GM23338 (cell line): Measurements from ENCODE around the gene GUCD1. TPM values are rescaled to one million over a fixed set of nuclear protein-coding genes. Genes with fewer than 3 reads are reported as not detected.

Experiments used
- ATAC-seq: fragments of 200-7000 bp; cut with Tn5 transposase; 3 replicates; pipeline ENCODE4 v1.9.1; 2020
- DNase-seq: peaks from one replicate; pipeline ENCODE4 v3.0.0-alpha.2; 2015; ENCODE audit warnings: low spot score
- H2AFZ ChIP-seq: fragments of 200-600 bp; sonication (generic); 2 replicates; pipeline ENCODE4 v1.8.0; 2016; ENCODE audit warnings: antibody characterized with exemption, mild to moderate bottlenecking, moderate library complexity
- H3F3A ChIP-seq: fragments of 200-600 bp; sonication (generic); replicated peaks from 2 replicates; pipeline ENCODE4 v1.8.0; 2017; ENCODE audit warnings: antibody characterized with exemption, mixed run types, low read depth
- H3K27ac ChIP-seq: fragments of 200-600 bp; sonication (generic); 2 replicates; pipeline ENCODE4 v1.6.1; 2016; ENCODE audit warnings: low read depth
- H3K27me3 ChIP-seq: fragments of 200-600 bp; sonication (generic); 2 replicates; pipeline ENCODE4 v1.8.0; 2016; ENCODE audit warnings: mild to moderate bottlenecking, mixed run types, moderate library complexity; ENCODE audit not compliant: insufficient read depth
- H3K36me3 ChIP-seq: fragments of 200-600 bp; sonication (generic); 2 replicates; pipeline ENCODE4 v1.8.0; 2016; ENCODE audit warnings: mild to moderate bottlenecking; ENCODE audit not compliant: insufficient read depth
- H3K4me1 ChIP-seq: fragments of 200-600 bp; sonication (generic); 2 replicates; pipeline ENCODE4 v1.8.0; 2016; ENCODE audit warnings: mild to moderate bottlenecking, moderate library complexity; ENCODE audit not compliant: insufficient read depth
- H3K4me2 ChIP-seq: fragments of 200-600 bp; sonication (generic); 2 replicates; pipeline ENCODE4 v1.7.1; 2017; ENCODE audit warnings: mixed run types
- H3K4me3 ChIP-seq: fragments of 200-600 bp; sonication (generic); 2 replicates; pipeline ENCODE4 v1.6.1; 2016; ENCODE audit warnings: mixed run types
- H3K79me2 ChIP-seq: fragments of 200-600 bp; sonication (generic); replicated peaks from 2 replicates; pipeline ENCODE4 v1.8.0; 2017; ENCODE audit warnings: mild to moderate bottlenecking; ENCODE audit not compliant: insufficient read depth
- H3K9me2 ChIP-seq: fragments of 200-600 bp; sonication (generic); 2 replicates; pipeline ENCODE4 v1.8.0; 2017; ENCODE audit not compliant: insufficient read depth
- H4K20me1 ChIP-seq: fragments of 200-600 bp; sonication (generic); replicated peaks from 2 replicates; pipeline ENCODE4 v1.8.0; 2017; ENCODE audit warnings: mild to moderate bottlenecking; ENCODE audit not compliant: insufficient read depth
- H3K27ac Mint-ChIP-seq: 2 replicates; pipeline ENCODE4 v1.8.0; 2020; ENCODE audit warnings: inconsistent platforms, mild to moderate bottlenecking, moderate library complexity, mixed read lengths
- H3K27me3 Mint-ChIP-seq: 3 replicates; pipeline ENCODE4 v1.8.0; 2022; ENCODE audit warnings: low read depth, mild to moderate bottlenecking, moderate library complexity, mixed read lengths, inconsistent platforms; ENCODE audit not compliant: insufficient read depth, poor library complexity
- H3K36me3 Mint-ChIP-seq: 3 replicates; pipeline ENCODE4 v1.8.0; 2021; ENCODE audit warnings: low read depth, mild to moderate bottlenecking, inconsistent platforms, moderate library complexity, mixed read lengths
- H3K4me1 Mint-ChIP-seq: 3 replicates; pipeline ENCODE4 v1.8.0; 2020; ENCODE audit warnings: mild to moderate bottlenecking, inconsistent platforms, mixed read lengths
- H3K4me3 Mint-ChIP-seq: 3 replicates; pipeline ENCODE4 v1.8.0; 2021; ENCODE audit warnings: moderate library complexity, mild to moderate bottlenecking, inconsistent platforms, mixed read lengths
- H3K9me3 Mint-ChIP-seq: 3 replicates; pipeline ENCODE4 v1.8.0; 2020; ENCODE audit warnings: moderate library complexity, mild to moderate bottlenecking, inconsistent platforms, mixed read lengths
- EZH2phosphoT487 ChIP-seq: fragments of 200-600 bp; sonication (generic); IDR thresholded peaks from one replicate; pipeline ENCODE4 v1.8.1; 2018; ENCODE audit warnings: antibody characterized with exemption; ENCODE audit not compliant: unreplicated experiment
- ZNF114 ChIP-seq: fragments of 250-450 bp; sonication (Bioruptor Pico); IDR thresholded peaks from 2 replicates; pipeline ENCODE4 v1.5.0; 2020; ENCODE audit warnings: mild to moderate bottlenecking, moderate library complexity
- polyA plus RNA-seq: library from polyadenylated mRNA; unstranded; fragments of >200 nt; fragmentation: Nextera tagmentation; extraction: Ambion mirVana; gene quantifications from 2 replicates; pipeline ENCODE4 v1.2.1, GENCODE V29; 2016
- total RNA-seq: library from RNA; depleted of rRNA; stranded (reverse); fragments of >200 nt; shearing (Covaris generic); gene quantifications from 2 replicates; pipeline ENCODE4 v1.2.3, GENCODE V29; 2014
- TF ChIP-seq, protein P1 (sequence below): fragments of 250-450 bp; sonication (Bioruptor Pico); IDR thresholded peaks from 2 replicates; pipeline ENCODE4 v1.5.0; 2020; ENCODE audit warnings: mild to moderate bottlenecking, moderate library complexity
- TF ChIP-seq, protein P2 (sequence below): IDR thresholded peaks from 2 replicates; pipeline ENCODE4 v1.6.1; 2016; ENCODE audit warnings: antibody characterized with exemption
- TF ChIP-seq, protein P3 (sequence below), 2 experiments: fragments of 200-600 bp in 1 of 2; sonication (generic) in 1 of 2; conservative IDR thresholded peaks; 2 replicates each; pipeline versions ENCODE4 v1.5.1 to v1.6.1; 2016 to 2017; ENCODE audit warnings: antibody characterized with exemption in 2 of 2, low read depth in 2 of 2, mild to moderate bottlenecking in 2 of 2, moderate library complexity in 1 of 2

The GUCD1 gene
- total and polyA plus RNA-seq, 2 experiments from 2014 or later: 39.0 to 106 TPM

DNA sequence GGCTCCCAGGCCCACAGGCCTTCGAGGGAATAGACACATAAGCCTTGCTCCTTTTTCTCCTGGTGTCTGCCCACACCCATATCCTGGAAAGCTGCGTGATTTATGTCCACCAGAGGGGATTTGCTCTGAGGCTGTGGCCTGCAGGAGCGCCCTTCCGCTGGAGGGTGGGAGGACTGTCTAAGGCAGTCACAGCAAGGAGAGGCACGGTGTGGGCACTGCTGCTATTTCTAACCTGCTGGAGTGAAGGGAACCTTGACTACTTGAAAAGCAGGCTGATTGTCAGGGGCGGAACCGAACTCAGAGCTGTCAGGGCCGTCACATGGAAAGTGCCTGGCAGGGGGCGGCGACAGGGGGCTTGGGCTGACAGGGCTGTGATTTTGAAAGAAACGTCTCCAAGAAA, 56.1 kb downstream of the GUCD1 start:
- Mint-ChIP-seq H3K27me3 (peaks cover 28% of the 10 kb centered on the region), H3K36me3 (peaks cover 6% of the 10 kb centered on the region; the same call in 2 of the 3 replicates), H3K4me3 (no peak overlapping the region), H3K27ac (no peak overlapping the region), H3K4me1 (peaks cover 7% of the 10 kb centered on the region; the same call in 2 of the 3 replicates), H3K9me3 (peaks cover 12% of the 10 kb centered on the region; the same call in 2 of the 3 replicates)
- H3K9me2 ChIP-seq: no peaks in the 10 kb centered on the region
- no peaks in the 10 kb centered on the region; the same call in 1 of the 2 replicates for H3K36me3 ChIP-seq
- H3K4me1 ChIP-seq: peaks cover 4% of the 10 kb centered on the region
- no peak overlapping the region for H3K4me2 ChIP-seq
- no peak overlapping the region for H3K4me3 ChIP-seq
- no peak for TF ChIP-seq EZH2phosphoT487
- TF ChIP-seq ZNF114 (CRISPR knock-in tag): no peak
- TF ChIP-seq, protein P1, sequence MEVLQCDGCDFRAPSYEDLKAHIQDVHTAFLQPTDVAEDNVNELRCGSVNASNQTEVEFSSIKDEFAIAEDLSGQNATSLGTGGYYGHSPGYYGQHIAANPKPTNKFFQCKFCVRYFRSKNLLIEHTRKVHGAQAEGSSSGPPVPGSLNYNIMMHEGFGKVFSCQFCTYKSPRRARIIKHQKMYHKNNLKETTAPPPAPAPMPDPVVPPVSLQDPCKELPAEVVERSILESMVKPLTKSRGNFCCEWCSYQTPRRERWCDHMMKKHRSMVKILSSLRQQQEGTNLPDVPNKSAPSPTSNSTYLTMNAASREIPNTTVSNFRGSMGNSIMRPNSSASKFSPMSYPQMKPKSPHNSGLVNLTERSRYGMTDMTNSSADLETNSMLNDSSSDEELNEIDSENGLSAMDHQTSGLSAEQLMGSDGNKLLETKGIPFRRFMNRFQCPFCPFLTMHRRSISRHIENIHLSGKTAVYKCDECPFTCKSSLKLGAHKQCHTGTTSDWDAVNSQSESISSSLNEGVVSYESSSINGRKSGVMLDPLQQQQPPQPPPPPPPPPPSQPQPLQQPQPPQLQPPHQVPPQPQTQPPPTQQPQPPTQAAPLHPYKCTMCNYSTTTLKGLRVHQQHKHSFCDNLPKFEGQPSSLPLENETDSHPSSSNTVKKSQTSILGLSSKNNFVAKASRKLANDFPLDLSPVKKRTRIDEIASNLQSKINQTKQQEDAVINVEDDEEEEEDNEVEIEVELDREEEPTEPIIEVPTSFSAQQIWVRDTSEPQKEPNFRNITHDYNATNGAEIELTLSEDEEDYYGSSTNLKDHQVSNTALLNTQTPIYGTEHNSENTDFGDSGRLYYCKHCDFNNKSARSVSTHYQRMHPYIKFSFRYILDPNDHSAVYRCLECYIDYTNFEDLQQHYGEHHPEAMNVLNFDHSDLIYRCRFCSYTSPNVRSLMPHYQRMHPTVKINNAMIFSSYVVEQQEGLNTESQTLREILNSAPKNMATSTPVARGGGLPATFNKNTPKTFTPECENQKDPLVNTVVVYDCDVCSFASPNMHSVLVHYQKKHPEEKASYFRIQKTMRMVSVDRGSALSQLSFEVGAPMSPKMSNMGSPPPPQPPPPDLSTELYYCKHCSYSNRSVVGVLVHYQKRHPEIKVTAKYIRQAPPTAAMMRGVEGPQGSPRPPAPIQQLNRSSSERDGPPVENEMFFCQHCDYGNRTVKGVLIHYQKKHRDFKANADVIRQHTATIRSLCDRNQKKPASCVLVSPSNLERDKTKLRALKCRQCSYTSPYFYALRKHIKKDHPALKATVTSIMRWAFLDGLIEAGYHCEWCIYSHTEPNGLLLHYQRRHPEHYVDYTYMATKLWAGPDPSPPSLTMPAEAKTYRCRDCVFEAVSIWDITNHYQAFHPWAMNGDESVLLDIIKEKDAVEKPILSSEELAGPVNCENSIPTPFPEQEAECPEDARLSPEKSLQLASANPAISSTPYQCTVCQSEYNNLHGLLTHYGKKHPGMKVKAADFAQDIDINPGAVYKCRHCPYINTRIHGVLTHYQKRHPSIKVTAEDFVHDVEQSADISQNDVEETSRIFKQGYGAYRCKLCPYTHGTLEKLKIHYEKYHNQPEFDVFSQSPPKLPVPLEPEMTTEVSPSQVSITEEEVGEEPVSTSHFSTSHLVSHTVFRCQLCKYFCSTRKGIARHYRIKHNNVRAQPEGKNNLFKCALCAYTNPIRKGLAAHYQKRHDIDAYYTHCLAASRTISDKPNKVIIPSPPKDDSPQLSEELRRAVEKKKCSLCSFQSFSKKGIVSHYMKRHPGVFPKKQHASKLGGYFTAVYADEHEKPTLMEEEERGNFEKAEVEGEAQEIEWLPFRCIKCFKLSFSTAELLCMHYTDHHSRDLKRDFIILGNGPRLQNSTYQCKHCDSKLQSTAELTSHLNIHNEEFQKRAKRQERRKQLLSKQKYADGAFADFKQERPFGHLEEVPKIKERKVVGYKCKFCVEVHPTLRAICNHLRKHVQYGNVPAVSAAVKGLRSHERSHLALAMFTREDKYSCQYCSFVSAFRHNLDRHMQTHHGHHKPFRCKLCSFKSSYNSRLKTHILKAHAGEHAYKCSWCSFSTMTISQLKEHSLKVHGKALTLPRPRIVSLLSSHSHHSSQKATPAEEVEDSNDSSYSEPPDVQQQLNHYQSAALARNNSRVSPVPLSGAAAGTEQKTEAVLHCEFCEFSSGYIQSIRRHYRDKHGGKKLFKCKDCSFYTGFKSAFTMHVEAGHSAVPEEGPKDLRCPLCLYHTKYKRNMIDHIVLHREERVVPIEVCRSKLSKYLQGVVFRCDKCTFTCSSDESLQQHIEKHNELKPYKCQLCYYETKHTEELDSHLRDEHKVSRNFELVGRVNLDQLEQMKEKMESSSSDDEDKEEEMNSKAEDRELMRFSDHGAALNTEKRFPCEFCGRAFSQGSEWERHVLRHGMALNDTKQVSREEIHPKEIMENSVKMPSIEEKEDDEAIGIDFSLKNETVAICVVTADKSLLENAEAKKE: no peak
- TF ChIP-seq, protein P2, sequence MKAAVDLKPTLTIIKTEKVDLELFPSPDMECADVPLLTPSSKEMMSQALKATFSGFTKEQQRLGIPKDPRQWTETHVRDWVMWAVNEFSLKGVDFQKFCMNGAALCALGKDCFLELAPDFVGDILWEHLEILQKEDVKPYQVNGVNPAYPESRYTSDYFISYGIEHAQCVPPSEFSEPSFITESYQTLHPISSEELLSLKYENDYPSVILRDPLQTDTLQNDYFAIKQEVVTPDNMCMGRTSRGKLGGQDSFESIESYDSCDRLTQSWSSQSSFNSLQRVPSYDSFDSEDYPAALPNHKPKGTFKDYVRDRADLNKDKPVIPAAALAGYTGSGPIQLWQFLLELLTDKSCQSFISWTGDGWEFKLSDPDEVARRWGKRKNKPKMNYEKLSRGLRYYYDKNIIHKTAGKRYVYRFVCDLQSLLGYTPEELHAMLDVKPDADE: no peak
- TF ChIP-seq, protein P3, sequence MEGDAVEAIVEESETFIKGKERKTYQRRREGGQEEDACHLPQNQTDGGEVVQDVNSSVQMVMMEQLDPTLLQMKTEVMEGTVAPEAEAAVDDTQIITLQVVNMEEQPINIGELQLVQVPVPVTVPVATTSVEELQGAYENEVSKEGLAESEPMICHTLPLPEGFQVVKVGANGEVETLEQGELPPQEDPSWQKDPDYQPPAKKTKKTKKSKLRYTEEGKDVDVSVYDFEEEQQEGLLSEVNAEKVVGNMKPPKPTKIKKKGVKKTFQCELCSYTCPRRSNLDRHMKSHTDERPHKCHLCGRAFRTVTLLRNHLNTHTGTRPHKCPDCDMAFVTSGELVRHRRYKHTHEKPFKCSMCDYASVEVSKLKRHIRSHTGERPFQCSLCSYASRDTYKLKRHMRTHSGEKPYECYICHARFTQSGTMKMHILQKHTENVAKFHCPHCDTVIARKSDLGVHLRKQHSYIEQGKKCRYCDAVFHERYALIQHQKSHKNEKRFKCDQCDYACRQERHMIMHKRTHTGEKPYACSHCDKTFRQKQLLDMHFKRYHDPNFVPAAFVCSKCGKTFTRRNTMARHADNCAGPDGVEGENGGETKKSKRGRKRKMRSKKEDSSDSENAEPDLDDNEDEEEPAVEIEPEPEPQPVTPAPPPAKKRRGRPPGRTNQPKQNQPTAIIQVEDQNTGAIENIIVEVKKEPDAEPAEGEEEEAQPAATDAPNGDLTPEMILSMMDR (conservative IDR thresholded peaks at IDR 0.05; ENCODE audit: low read depth in 2 of 2): no peak
- DNase-seq: no peak
- no peak for ATAC-seq
- H3K27me3 ChIP-seq: peaks cover 32% of the 10 kb centered on the region
- no peak overlapping the region for H2AFZ ChIP-seq
- no peak overlapping the region for H3K27ac ChIP-seq
- H3F3A ChIP-seq: no peaks in the 10 kb centered on the region; the same call in 1 of the 2 replicates
- no peaks in the 10 kb centered on the region; the same call in 1 of the 2 replicates for H4K20me1 ChIP-seq
- no peaks in the 10 kb centered on the region for H3K79me2 ChIP-seq
